Glutamatergic neuron (in vitro differentiated cells): ENCODE measurements around the gene EXOSC5. TPM values are rescaled to one million over a fixed set of nuclear protein-coding genes. Genes with fewer than 3 reads are reported as not detected.
A peak's percentile ranks its signal among the peaks of the same experiment; 100 is the strongest.

ENCODE experiments used
- DNase-seq: peaks from one replicate; pipeline ENCODE4 v3.0.0; 2022
- H3K27ac Mint-ChIP-seq: one replicate; pipeline ENCODE4 v1.8.0; 2020; ENCODE audit warnings: mild to moderate bottlenecking, mixed read lengths, inconsistent platforms; ENCODE audit not compliant: unreplicated experiment
- H3K27me3 Mint-ChIP-seq: one replicate; pipeline ENCODE4 v1.8.0; 2020; ENCODE audit warnings: mild to moderate bottlenecking, moderate library complexity, mixed read lengths, inconsistent platforms; ENCODE audit not compliant: unreplicated experiment
- H3K36me3 Mint-ChIP-seq: one replicate; pipeline ENCODE4 v1.8.0; 2020; ENCODE audit warnings: mild to moderate bottlenecking, mixed read lengths, inconsistent platforms; ENCODE audit not compliant: unreplicated experiment
- H3K4me1 Mint-ChIP-seq: one replicate; pipeline ENCODE4 v1.8.0; 2020; ENCODE audit warnings: mild to moderate bottlenecking, low read depth, mixed read lengths, inconsistent platforms; ENCODE audit not compliant: unreplicated experiment
- H3K4me3 Mint-ChIP-seq: one replicate; pipeline ENCODE4 v1.8.0; 2020; ENCODE audit warnings: mild to moderate bottlenecking, mixed read lengths, inconsistent platforms; ENCODE audit not compliant: unreplicated experiment
- H3K9me3 Mint-ChIP-seq: one replicate; pipeline ENCODE4 v1.8.0; 2020; ENCODE audit warnings: mild to moderate bottlenecking, moderate library complexity, mixed read lengths, inconsistent platforms; ENCODE audit not compliant: unreplicated experiment
- total RNA-seq: library from RNA; stranded (reverse); fragmentation: NEBNext Ultra II Directional; extraction: Animal tissue kit (Norgen Biotek cat#: 25700); gene quantifications from one replicate; pipeline ENCODE4 v1.2.1, GENCODE V29; 2021; ENCODE audit not compliant: unreplicated experiment
- TF ChIP-seq, protein P1 (sequence below): fragments of 200-600 bp; sonication (generic); IDR thresholded peaks from one replicate; pipeline ENCODE4 v1.5.0; 2021; ENCODE audit not compliant: partially characterized antibody, unreplicated experiment

The EXOSC5 gene
- total RNA-seq, 1 donor from 2014 or later = 18.2 TPM

DNA sequence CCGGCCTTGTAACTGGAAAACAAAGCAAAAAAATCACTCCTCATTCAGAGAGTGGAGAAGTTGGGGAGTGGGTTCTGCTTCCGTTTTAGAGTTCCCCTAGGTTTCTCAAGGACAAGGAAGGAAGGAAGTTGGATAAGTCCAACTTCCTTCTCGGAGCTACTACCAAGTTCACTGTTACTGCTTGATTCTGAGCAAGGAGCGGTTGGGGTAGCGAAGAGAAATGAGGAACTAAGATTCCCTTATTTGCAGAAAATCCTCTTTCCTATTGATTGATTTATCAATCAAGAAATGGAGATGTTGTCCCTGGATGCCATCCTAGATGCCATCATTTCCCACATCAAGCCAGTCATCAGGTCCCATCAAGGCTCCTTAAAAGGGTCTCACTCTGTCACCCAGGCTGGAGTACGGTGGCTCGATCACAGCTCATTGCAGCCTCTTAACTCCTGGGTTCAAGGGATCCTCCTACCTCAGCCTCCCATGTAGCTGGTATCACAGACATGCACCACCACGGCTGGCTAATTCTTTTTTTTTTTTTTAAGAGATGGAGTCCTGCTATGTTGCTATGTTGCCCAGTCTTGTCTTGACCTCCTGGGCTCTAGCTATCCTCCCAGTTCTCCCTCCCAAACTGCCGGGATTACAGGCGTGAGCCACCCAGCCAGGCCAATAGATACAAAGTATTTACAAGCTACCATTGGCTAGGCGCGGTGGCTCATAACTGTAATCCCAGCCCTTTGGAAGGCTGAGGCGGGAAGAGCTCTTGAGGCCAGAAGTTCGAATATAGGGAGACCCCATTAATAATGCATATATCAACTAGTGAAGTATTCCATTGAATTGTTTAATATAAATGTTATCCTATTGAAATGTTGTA, 32.4 kb downstream of the EXOSC5 start:
- no peaks in the 10 kb centered on the region for H3K36me3 Mint-ChIP-seq
- no peaks in the 10 kb centered on the region for H3K9me3 Mint-ChIP-seq
- H3K4me1 Mint-ChIP-seq = no peaks in the 10 kb centered on the region
- no peak for DNase-seq
- peaks cover 6% of the 10 kb centered on the region for H3K27me3 Mint-ChIP-seq
- H3K4me3 Mint-ChIP-seq = peak overlapping the region; percentile 94
- peak overlapping the region; percentile 96 for H3K27ac Mint-ChIP-seq
- TF ChIP-seq, protein P1, sequence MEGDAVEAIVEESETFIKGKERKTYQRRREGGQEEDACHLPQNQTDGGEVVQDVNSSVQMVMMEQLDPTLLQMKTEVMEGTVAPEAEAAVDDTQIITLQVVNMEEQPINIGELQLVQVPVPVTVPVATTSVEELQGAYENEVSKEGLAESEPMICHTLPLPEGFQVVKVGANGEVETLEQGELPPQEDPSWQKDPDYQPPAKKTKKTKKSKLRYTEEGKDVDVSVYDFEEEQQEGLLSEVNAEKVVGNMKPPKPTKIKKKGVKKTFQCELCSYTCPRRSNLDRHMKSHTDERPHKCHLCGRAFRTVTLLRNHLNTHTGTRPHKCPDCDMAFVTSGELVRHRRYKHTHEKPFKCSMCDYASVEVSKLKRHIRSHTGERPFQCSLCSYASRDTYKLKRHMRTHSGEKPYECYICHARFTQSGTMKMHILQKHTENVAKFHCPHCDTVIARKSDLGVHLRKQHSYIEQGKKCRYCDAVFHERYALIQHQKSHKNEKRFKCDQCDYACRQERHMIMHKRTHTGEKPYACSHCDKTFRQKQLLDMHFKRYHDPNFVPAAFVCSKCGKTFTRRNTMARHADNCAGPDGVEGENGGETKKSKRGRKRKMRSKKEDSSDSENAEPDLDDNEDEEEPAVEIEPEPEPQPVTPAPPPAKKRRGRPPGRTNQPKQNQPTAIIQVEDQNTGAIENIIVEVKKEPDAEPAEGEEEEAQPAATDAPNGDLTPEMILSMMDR = no peak

DNA sequence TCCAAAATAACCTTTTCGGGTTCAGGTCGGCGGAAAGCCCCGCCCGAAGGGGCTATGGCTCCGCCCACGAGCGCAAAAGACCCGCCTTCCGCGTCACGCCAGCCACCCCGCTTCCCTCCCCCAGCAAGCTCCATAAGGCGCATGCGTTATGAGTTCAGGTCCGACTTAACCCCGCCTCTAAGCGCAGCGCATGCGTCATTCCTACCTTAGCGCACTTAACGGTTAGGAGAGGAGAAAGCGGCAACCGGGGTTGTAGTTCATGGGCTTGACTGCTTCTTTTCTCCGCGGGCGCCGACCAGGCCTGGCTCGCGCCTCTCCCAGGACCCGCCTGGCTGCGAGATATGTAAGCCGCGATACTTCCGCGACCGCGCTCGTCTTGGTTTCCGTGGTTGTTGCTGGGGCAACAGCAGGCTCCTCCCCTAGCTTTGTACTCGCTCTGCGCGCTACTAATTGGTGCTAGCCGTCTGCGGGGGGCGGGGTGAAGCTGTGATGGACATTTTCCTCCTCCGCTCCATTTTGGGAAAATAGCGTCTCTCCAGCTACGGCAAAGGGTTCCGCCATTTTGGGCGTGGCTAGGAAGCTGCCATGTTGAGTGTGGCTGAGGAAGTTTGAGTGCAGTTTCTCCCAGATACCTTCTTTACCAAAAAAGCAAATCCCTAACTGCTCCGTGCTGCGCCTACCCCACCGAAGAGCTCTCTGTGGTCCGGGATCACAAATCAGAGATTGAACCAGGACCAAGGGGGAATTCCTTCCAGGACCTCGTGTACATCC, 33.2 kb downstream of the EXOSC5 start, which contains the start of gene B9D2:
Gene B9D2, minus strand, starts transcription at position 397 of the 771 bp plus-strand sequence. CDS start 630 bp downstream, outside the sequence.
- no peaks in the 10 kb centered on the region for H3K4me1 Mint-ChIP-seq

DNA sequence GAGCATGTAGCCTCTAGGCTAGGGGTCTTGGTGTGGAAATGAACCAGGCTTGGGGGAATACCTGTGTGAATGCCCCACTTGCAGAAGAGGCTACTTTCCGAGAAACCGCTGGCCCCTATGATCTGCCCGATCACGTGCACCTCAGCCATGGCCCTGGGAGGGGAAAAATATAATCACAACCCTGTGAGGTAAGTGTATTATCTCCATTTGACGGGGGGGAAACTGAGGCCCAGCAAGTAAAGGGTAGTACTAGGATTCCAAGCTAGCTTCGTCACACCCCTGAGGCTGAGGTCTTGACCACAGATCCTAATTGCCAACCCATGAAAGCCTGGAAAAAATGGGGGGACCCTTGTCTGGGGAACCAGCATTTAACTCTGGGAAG, 33.8 kb downstream of the EXOSC5 start:
- no peaks in the 10 kb centered on the region for H3K9me3 Mint-ChIP-seq
- H3K4me3 Mint-ChIP-seq = peak overlapping the region; percentile 94
- H3K27me3 Mint-ChIP-seq = peaks cover 6% of the 10 kb centered on the region
- H3K27ac Mint-ChIP-seq = peak overlapping the region; percentile 96
- DNase-seq = no peak
- H3K4me1 Mint-ChIP-seq = no peaks in the 10 kb centered on the region
- TF ChIP-seq, protein P1 = no peak
- no peaks in the 10 kb centered on the region for H3K36me3 Mint-ChIP-seq

More for the DNA sequence above, 33.2 kb downstream of the EXOSC5 start, which contains the start of gene B9D2:
- Mint-ChIP-seq H3K4me3 (peak within 1 kb of the TSS; percentile 94), H3K27ac (peak within 1 kb of the TSS; percentile 96), H3K36me3 (no peaks in the 10 kb centered on the region), H3K9me3 (no peaks in the 10 kb centered on the region), H3K27me3 (peaks cover 6% of the 10 kb centered on the region)
- DNase-seq = peak; percentile 96
- TF ChIP-seq, protein P1 = no peak

DNA sequence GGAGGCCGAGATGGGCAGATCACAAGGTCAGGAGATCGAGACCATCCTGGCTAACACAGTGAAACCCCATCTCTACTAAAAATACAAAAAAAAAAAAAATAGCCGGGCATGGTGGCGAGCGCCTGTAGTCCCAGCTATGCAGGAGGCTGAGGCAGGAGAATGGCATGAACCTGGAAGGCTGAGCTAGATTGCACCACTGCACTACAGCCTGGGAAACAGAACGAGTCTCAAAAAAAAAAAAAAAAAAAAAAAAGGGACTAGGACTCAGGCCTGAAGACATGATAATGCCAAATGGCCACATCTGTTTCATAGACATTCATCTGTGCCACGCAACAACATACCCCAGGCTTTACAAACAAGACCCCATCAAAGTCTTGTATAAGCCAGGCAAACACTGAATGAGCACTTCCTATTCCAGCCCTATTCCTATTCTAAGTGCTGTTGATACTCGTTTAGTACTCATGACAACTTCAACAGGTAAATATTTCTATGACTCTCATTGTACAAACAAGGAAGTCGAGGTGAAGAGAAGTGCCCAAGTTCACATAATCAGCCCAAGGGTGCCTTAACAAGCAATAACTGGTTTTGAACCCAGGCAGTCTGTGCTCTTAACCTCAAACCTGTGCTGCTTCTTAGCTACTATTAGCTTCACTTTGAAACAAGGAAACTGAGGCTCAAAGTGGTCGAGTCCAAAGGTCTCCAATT, 34.9 kb downstream of the EXOSC5 start:
- no peak for DNase-seq
- Mint-ChIP-seq H3K4me3 (peak overlapping the region; percentile 94), H3K27ac (no peak overlapping the region), H3K27me3 (peaks cover 6% of the 10 kb centered on the region), H3K9me3 (no peaks in the 10 kb centered on the region), H3K4me1 (no peaks in the 10 kb centered on the region), H3K36me3 (no peaks in the 10 kb centered on the region)
- TF ChIP-seq, protein P1 = no peak
